PC-3 (cell line): ENCODE results near the gene MAGI2.

ENCODE experiments used
- CTCF ChIP-seq: fragments of 300-600 bp; sonication (generic); conservative IDR thresholded peaks from 2 replicates; pipeline ENCODE4 v1.5.1; 2017; ENCODE audit warnings: antibody characterized with exemption, low read depth, mild to moderate bottlenecking, low read length
- EZH2 ChIP-seq: fragments of 300-600 bp; sonication (generic); IDR thresholded peaks from one replicate; pipeline ENCODE4 v1.6.1; 2017; ENCODE audit warnings: antibody characterized with exemption, mild to moderate bottlenecking, low read length; ENCODE audit not compliant: unreplicated experiment

- TF ChIP-seq EZH2 (no peak), CTCF (no peak)
Measured at GRCh38 chr7:78345293-78345911, 1108.1 kb downstream of the MAGI2 start.
